ENCODE data around the gene GAREM1. TPM values are rescaled to one million over a fixed set of nuclear protein-coding genes. Genes with fewer than 3 reads are reported as not detected.

GAREM1 gene
- total and polyA plus RNA-seq, 2 of the 8 experiments (the other 6 are each of a cell fraction or from before 2014, with no cell fraction given): 3.6 to 9.2 TPM

DNA sequence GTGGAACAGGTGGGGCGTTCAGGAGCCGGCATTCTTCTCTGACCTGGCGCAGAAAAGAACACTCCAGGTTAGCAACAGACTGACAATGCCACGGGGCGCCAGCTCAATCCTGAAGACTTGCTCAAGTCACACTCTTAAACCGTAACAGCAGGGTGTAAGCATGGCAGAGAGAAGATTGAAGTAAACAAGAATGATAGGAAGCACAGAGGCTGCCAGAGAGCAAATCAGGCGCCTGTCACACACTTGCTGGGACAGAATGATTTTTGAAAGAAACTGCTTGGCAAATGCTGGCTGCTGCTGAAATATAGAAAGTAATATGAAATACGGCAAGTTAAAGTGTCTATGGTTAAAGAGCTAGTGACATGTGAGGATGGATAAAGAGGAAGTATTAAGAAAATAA is 200.3 kb downstream of the GAREM1 start:
- Histone ChIP-seq H2BK15ac (ENCODE audit: low read length) (no peak overlapping the region), H4K8ac (ENCODE audit: extremely low read depth, insufficient read depth, low read length) (no peak overlapping the region), H3K23ac (ENCODE audit: insufficient read length) (no peak overlapping the region), H2AFZ (ENCODE audit: low read length) (no peak overlapping the region), H3K9ac (replicated peaks in 1 of 4; ENCODE audit: extremely low read depth in 1 of 4, low read depth in 3 of 4, low read length in 3 of 4) (no peak overlapping the region), H3K4me1 (replicated peaks in 1 of 4; ENCODE audit: control insufficient read depth in 3 of 4, insufficient read depth in 4 of 4, low read length in 3 of 4) (peaks cover 0 to 3% (median under 1%) of the 10 kb centered on the region in 4 experiments; a peak in 3 of 7 replicates), H3K27me3 (replicated peaks in 1 of 4; ENCODE audit: control insufficient read depth in 3 of 4, extremely low read depth in 1 of 4, insufficient read depth in 3 of 4, low read length in 3 of 4) (no peaks in the 10 kb centered on the region), H3K27ac (ENCODE audit: low read depth, low read length) (no peak overlapping the region), H3K18ac (ENCODE audit: extremely low read depth, low read length) (no peak overlapping the region), H2BK5ac (ENCODE audit: low read depth, low read length) (no peak overlapping the region), H2AK5ac (ENCODE audit: low read depth, low read length) (no peak overlapping the region; the same call in 1 of the 2 replicates), H3K36me3 (ENCODE audit: control insufficient read depth in 2 of 4, insufficient read depth in 4 of 4, low read length in 3 of 4) (no peaks in the 10 kb centered on the region), H3K4ac (replicated peaks; ENCODE audit: insufficient read length, low read depth, low read length) (no peak overlapping the region), H4K91ac (replicated peaks; ENCODE audit: insufficient read length, low read length) (no peak overlapping the region), H3K23me2 (ENCODE audit: low read depth, low read length) (no peaks in the 10 kb centered on the region), H3K4me2 (ENCODE audit: insufficient read depth in 1 of 2, low read depth in 2 of 2, low read length in 2 of 2) (no peak overlapping the region), H3K14ac (ENCODE audit: insufficient read length) (no peak overlapping the region), H3K79me2 (ENCODE audit: control insufficient read depth in 1 of 2, insufficient read depth in 2 of 2, low read length in 2 of 2) (no peaks in the 10 kb centered on the region), H3K4me3 (ENCODE audit: extremely low read depth in 1 of 4, insufficient read depth in 2 of 4, low read depth in 3 of 4, low read length in 4 of 4) (no peak overlapping the region), H2BK20ac (ENCODE audit: low read length) (no peak overlapping the region), H3K9me3 (ENCODE audit: insufficient read depth in 2 of 2, low read depth in 1 of 2, low read length in 1 of 2) (no peaks in the 10 kb centered on the region), H2BK120ac (replicated peaks; ENCODE audit: low read depth, low read length) (no peak overlapping the region), H3K56ac (replicated peaks; ENCODE audit: insufficient read length, low read depth, low read length) (no peak overlapping the region), H2BK12ac (ENCODE audit: low read depth, low read length) (no peak overlapping the region), H4K5ac (ENCODE audit: insufficient read length, low read depth, low read length) (no peak overlapping the region), H4K20me1 (replicated peaks in 1 of 2; ENCODE audit: control insufficient read depth in 1 of 2, insufficient read depth in 2 of 2, low read length in 2 of 2) (no peaks in the 10 kb centered on the region), H3K79me1 (ENCODE audit: low read depth, low read length) (no peaks in the 10 kb centered on the region)
- POLR2A ChIA-PET (ENCODE audit: partially characterized antibody): no interaction called here
- CTCF ChIA-PET (ENCODE audit: partially characterized antibody): interaction anchor here (0.5 to 6.9 kb wide), 9 partner anchors 10 to 280 kb away, joined by 5 to 111 read pairs (median 24); partner anchors contain the start of gene GAREM1
- 89% methylated on average over 8 of the region's 8 CpGs; no CpG with 5 or more reads in 1 of the 2 experiments for WGBS, 2 experiments (ENCODE audit: extremely low coverage in 1 of 2, insufficient coverage in 1 of 2, insufficient read length in 1 of 2, insufficient replicate concordance in 2 of 2, low coverage in 1 of 2, low lambda C conversion rate in 2 of 2, missing lambda C conversion rate in 1 of 2)
- no peak for DNase-seq (ENCODE audit: low read depth in 1 of 2, low spot score in 2 of 2)
- no peak for FAIRE-seq
- TF ChIP-seq KDM1A (IDR thresholded peaks at IDR 0.05; ENCODE audit: borderline replicate concordance, low read length) (no peak), NRF1 (IDR thresholded peaks at IDR 0.05; ENCODE audit: low read depth, low read length) (no peak), SAP30 (IDR thresholded peaks at IDR 0.05; ENCODE audit: insufficient read depth, insufficient replicate concordance, low read length) (no peak), EGR1 (IDR thresholded peaks at IDR 0.05; ENCODE audit: borderline replicate concordance, low read depth, low read length) (no peak)

All from H1 (cell line).